ENCODE results near the gene C3orf18.
A peak's percentile ranks its signal among the peaks of the same experiment; 100 is the strongest.

The C3orf18 gene

GRCh38 chr3:50567386-50568167 lies at the start of gene C3orf18:
TSS of gene C3orf18 (minus strand) at chr3:50567747. CDS start at chr3:50565699, 2,048 bp downstream.
- peak within 1 kb of the TSS; percentile 81 for H2AFZ ChIP-seq (ENCODE audit: low read depth)
- no peak within 1 kb of the TSS for H3K27ac ChIP-seq
- H3K4me1 ChIP-seq (ENCODE audit: low read depth, poor library complexity, severe bottlenecking): peaks cover 20% of the 10 kb centered on the region
- H4K20me1 ChIP-seq (ENCODE audit: insufficient read depth): no peaks in the 10 kb centered on the region
- H3K27me3 ChIP-seq (ENCODE audit: insufficient read depth, low read depth): no peaks in the 10 kb centered on the region
- no peaks in the 10 kb centered on the region for H3K36me3 ChIP-seq (ENCODE audit: insufficient read depth)
- peak within 1 kb of the TSS; percentile 70 for H3K4me3 ChIP-seq (IDR thresholded peaks at IDR 0.05; ENCODE audit: insufficient read depth, low read depth, low read length)
- TF ChIP-seq CTCF (conservative IDR thresholded peaks at IDR 0.05; ENCODE audit: low read depth, low read length): no peak
- peak within 1 kb of the TSS; percentile 60 for H3K4me2 ChIP-seq
- H3K9ac ChIP-seq: no peak within 1 kb of the TSS
- no peaks in the 10 kb centered on the region for H3K79me2 ChIP-seq (ENCODE audit: insufficient read depth, low read depth)

- peak overlapping the region; percentile 65 for H2AFZ ChIP-seq (ENCODE audit: low read depth)
- H3K4me3 ChIP-seq (IDR thresholded peaks at IDR 0.05; ENCODE audit: insufficient read depth, low read depth, low read length): no peak overlapping the region
- peaks cover 19% of the 10 kb centered on the region for H3K4me1 ChIP-seq (ENCODE audit: low read depth, poor library complexity, severe bottlenecking)
- no peaks in the 10 kb centered on the region for H3K27me3 ChIP-seq (ENCODE audit: insufficient read depth, low read depth)
- peak overlapping the region; percentile 78 for H3K4me2 ChIP-seq
- no peaks in the 10 kb centered on the region for H3K36me3 ChIP-seq (ENCODE audit: insufficient read depth)
- no peak overlapping the region for H3K9ac ChIP-seq
- no peak overlapping the region for H3K27ac ChIP-seq
- no peaks in the 10 kb centered on the region for H3K79me2 ChIP-seq (ENCODE audit: insufficient read depth, low read depth)
- TF ChIP-seq CTCF (conservative IDR thresholded peaks at IDR 0.05; ENCODE audit: low read depth, low read length): no peak
- no peaks in the 10 kb centered on the region for H4K20me1 ChIP-seq (ENCODE audit: insufficient read depth)
Observed at GRCh38 chr3:50616770-50617095, 49.2 kb upstream of the C3orf18 start.

GRCh38 chr3:50616003-50616769 lies 48.6 kb upstream of the C3orf18 start:
- Histone ChIP-seq H3K4me1 (ENCODE audit: low read depth, poor library complexity, severe bottlenecking) (peaks cover 19% of the 10 kb centered on the region), H3K79me2 (ENCODE audit: insufficient read depth, low read depth) (no peaks in the 10 kb centered on the region), H2AFZ (ENCODE audit: low read depth) (peak overlapping the region; percentile 65), H3K36me3 (ENCODE audit: insufficient read depth) (no peaks in the 10 kb centered on the region), H3K4me3 (IDR thresholded peaks at IDR 0.05; ENCODE audit: insufficient read depth, low read depth, low read length) (no peak overlapping the region), H3K27me3 (ENCODE audit: insufficient read depth, low read depth) (no peaks in the 10 kb centered on the region), H4K20me1 (ENCODE audit: insufficient read depth) (no peaks in the 10 kb centered on the region), H3K9ac (no peak overlapping the region), H3K27ac (no peak overlapping the region), H3K4me2 (peak overlapping the region; percentile 78)
- peak; percentile 77 for TF ChIP-seq CTCF (conservative IDR thresholded peaks at IDR 0.05; ENCODE audit: low read depth, low read length)

GRCh38 chr3:50615190-50615589 lies 47.6 kb upstream of the C3orf18 start:
- H3K9ac ChIP-seq: no peak overlapping the region
- no peak overlapping the region for H3K27ac ChIP-seq
- peaks cover 23% of the 10 kb centered on the region for H3K4me1 ChIP-seq (ENCODE audit: low read depth, poor library complexity, severe bottlenecking)
- H3K79me2 ChIP-seq (ENCODE audit: insufficient read depth, low read depth): no peaks in the 10 kb centered on the region
- H3K27me3 ChIP-seq (ENCODE audit: insufficient read depth, low read depth): no peaks in the 10 kb centered on the region
- no peaks in the 10 kb centered on the region for H4K20me1 ChIP-seq (ENCODE audit: insufficient read depth)
- no peak overlapping the region for H3K4me3 ChIP-seq (IDR thresholded peaks at IDR 0.05; ENCODE audit: insufficient read depth, low read depth, low read length)
- H3K4me2 ChIP-seq: no peak overlapping the region
- TF ChIP-seq CTCF (conservative IDR thresholded peaks at IDR 0.05; ENCODE audit: low read depth, low read length): no peak
- H3K36me3 ChIP-seq (ENCODE audit: insufficient read depth): no peaks in the 10 kb centered on the region
- H2AFZ ChIP-seq (ENCODE audit: low read depth): no peak overlapping the region

Data from KMS-11 (cell line).